GM19239 (cell line): ENCODE results near the gene IL17A.

Experiments
- DNase-seq: peaks from one replicate; pipeline ENCODE4 v3.0.0; 2011; ENCODE audit warnings: low spot score; ENCODE audit not compliant: insufficient read length
- FAIRE-seq: peaks from 2 replicates; lab custom pipeline; 2011; peaks lifted over from hg19 to GRCh38; lab: Jason Lieb, UNC

Gene IL17A

GRCh38 chr6:52209770-52210169, 23.6 kb downstream of the IL17A start:
- DNase-seq (no peak), FAIRE-seq (no peak)

GRCh38 chr6:52210227-52210626, 24.1 kb downstream of the IL17A start:
- DNase-seq, result no peak
- peak; percentile 47 for FAIRE-seq

- no peak for FAIRE-seq
- DNase-seq, result no peak
Measured at GRCh38 chr6:52213127-52213526, 27.0 kb downstream of the IL17A start.

DNA sequence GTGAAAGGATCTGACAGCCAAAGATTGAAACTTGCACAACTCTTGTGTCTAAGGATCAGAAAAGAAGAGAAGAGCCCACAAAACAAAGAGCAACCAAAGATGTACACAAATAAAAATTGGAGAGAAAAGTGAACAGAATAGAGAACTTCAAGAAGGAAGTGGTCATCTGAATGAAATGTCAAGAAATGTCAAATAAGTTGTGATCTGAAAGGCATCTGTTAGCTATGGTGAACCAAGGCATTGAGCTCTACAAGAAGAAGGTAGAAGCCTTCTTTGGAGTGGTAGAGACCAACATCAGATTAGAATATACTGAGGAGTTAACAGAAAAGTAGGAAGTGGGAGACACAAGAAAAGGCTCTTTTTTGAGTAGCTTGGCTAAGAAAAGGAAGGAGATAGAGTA, 29.6 kb downstream of the IL17A start:
- FAIRE-seq, result no peak
- no peak for DNase-seq

- FAIRE-seq, result no peak
Measured at GRCh38 chr6:52216932-52217575, 30.9 kb downstream of the IL17A start.

GRCh38 chr6:52217761-52218160, 31.6 kb downstream of the IL17A start:
- no peak for FAIRE-seq
- DNase-seq, result no peak

More at GRCh38 chr6:52216932-52217575, 30.9 kb downstream of the IL17A start:
- DNase-seq, result no peak

GRCh38 chr6:52221302-52221701, 35.1 kb downstream of the IL17A start:
- no peak for FAIRE-seq
- no peak for DNase-seq

DNA sequence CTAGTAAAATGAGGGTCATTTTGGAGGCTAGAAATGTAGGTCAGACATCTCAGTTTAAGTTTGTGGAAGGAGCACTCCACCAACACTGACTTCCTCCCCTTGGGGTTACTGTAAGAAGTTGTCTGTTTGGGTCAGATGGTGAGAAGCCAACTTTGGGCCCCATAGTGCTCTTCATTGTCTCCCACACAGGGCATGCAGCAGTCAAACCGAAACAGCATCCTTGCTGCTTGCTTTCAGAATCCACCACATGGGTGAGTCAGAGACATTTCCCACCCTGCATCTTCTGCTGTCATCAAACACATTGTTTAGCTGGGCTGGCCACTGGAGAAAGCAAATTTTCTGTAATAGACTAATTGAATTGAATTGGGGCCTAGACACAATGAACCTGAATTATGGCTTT, 41.3 kb downstream of the IL17A start:
- DNase-seq (peak; percentile 56), FAIRE-seq (peak; percentile 98)

DNA sequence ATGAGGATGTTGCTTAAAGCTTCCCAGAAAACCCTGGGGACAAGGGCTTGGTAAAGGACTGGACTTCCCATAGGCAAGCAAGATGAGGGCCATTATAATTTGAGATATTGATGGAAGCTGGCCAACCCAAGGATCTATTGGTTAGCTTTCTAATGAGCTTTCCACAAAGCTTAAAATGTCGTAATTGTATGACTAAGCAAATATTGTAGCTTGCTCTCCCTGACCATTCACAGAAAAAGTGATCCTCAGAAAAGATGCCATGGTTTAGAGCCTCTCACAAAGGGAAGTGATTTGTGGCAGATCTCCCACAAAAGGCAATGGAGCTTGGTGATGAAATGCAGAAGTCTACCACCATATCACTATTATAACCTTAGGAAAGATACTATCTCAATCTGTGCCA, 44.5 kb downstream of the IL17A start:
- DNase-seq, result no peak
- no peak for FAIRE-seq

DNA sequence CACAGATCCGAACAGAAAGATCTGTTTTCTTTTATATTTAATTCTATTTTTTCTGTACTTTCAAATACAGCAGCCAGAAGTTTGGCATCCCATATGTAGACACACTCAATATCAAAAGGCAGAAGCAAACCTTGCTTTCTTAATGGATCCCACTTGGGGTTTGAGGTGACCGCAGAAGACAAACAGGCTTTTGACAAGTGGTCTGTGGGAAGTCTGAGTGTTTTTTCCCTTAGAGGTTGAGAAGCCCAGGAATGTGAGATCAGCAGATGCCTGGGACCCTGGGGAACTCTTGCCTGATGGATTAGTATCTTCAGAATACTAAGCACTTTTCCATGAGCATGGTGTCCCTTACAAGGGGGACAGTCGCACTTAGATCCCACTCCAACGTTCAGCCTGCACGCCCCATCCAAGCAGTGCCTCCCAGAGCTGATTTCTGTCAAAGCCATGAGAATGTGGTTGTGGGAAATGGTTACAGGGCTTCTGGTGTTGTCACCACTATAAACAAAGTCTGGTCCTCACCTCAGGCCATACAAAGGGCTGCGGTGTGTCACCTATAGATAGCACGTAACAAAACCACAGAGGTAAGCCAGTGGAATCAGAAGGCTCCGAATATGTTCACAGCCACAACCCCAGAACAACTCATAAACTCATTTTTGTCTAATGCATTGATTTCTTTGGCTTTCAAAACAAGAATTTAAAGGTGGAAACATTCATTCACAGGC, 45.4 kb downstream of the IL17A start:
- FAIRE-seq, result peak; percentile 11
- DNase-seq, result no peak

DNA sequence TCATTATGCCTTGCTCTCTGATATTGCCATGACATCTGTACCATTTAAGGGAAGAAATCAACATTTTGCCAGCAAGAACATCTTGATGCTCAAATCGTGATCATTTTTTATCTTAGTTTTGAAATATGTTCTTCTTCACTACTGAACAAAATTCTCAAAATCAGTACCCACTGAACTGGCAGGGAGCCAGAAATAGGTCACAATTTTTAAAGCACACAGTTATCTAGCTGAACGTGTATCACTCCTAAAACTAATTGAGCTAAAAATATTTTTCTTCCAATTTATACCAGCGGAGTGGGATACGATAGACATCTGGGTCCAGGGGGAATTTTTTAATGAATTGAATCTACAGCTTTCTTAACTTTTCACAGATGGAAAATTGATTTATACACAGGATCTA, 46.8 kb downstream of the IL17A start:
- DNase-seq (no peak), FAIRE-seq (no peak)

DNA sequence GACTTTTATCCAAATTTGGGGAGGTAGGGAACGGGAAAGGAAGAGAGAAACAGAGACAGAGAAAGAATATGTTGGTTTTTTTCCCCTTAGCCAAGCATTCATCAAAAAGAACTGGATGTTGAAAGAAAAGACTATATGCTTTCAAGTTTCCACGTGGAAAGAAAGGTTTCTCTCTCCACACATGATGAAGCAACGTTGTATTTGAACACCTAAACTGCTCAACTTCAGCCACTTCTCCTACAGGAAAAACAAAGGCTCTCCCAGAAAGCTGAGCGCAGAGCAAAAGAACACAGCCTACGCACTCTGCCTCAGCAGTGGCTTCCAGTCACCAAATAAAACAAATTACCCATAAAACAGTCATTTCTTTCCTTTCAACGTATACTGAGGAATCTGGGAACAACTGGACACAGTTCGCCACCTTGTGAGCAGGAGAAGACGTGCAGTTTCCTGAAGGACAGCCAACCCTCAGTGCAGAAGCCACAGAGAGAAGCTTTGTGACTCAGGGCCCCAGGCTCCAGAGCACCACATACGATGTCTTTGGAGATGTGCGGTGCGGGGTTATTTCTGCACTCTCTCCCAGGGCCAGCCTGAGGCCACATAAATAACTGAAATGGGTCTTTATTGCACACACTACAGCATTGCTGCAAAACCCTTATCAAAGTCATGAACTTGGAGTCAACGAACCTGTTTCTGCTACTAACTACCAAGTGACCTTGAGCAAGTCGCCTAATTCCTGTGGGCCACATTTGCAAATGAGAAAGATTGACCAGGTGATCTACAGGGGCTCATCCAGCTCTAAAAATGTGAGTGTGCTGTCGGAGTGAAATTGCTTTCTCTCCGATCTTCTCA, 48.0 kb downstream of the IL17A start:
- FAIRE-seq (peak; percentile 54), DNase-seq (peak; percentile 32)
